Bronchial epithelial cell (primary cell): ENCODE results near the gene KCNF1. TPM values are rescaled to one million over a fixed set of nuclear protein-coding genes. Genes with fewer than 3 reads are reported as not detected.

Experiments used
- DNase-seq: peaks from one replicate; pipeline ENCODE4 v3.0.0-alpha.2; 2010; ENCODE audit warnings: low read depth
- FAIRE-seq: peaks from 2 replicates; lab custom pipeline; 2011; peaks lifted over from hg19 to GRCh38; lab: Jason Lieb, UNC
- H3K27me3 ChIP-seq: 2 replicates; pipeline ENCODE4 v1.5.1; 2011; ENCODE audit warnings: low read length; ENCODE audit not compliant: control insufficient read depth, insufficient read depth
- H3K36me3 ChIP-seq: 2 replicates; pipeline ENCODE4 v1.5.1; 2011; ENCODE audit warnings: low read length; ENCODE audit not compliant: control insufficient read depth, insufficient read depth
- H3K4me3 ChIP-seq: 2 replicates; pipeline ENCODE4 v1.5.1; 2011; ENCODE audit warnings: mild to moderate bottlenecking, low read depth, low read length, control low read depth
- CTCF ChIP-seq: IDR thresholded peaks from 2 replicates; pipeline ENCODE4 v1.5.1; 2011; ENCODE audit warnings: mild to moderate bottlenecking, moderate library complexity, low read length, control low read depth, inconsistent platforms; ENCODE audit not compliant: insufficient read depth, severe bottlenecking
- total RNA-seq: library from RNA; depleted of rRNA; stranded (reverse); fragments of >200 nt; gene quantifications from 2 replicates; pipeline ENCODE4 v1.2.1, GENCODE V29; 2014

KCNF1 gene
- total RNA-seq, 1 donor from 2014 or later = not detected

- Histone ChIP-seq H3K27me3 (peaks cover 4% of the 10 kb centered on the region), H3K36me3 (no peaks in the 10 kb centered on the region), H3K4me3 (no peak overlapping the region)
- FAIRE-seq = peak; percentile 96
- TF ChIP-seq CTCF = no peak
- no peak for DNase-seq
Measured at GRCh38 chr2:10951558-10952414, 40.1 kb downstream of the KCNF1 start.

- peaks cover 4% of the 10 kb centered on the region for H3K27me3 ChIP-seq
- DNase-seq (no peak), FAIRE-seq (peak; percentile 92)
- no peaks in the 10 kb centered on the region for H3K36me3 ChIP-seq
- H3K4me3 ChIP-seq = no peak overlapping the region
- TF ChIP-seq CTCF = no peak
Measured at GRCh38 chr2:10954416-10954815, 42.7 kb downstream of the KCNF1 start.

GRCh38 chr2:10954856-10955818 lies 43.4 kb downstream of the KCNF1 start:
- FAIRE-seq = no peak
- TF ChIP-seq CTCF = no peak
- no peak overlapping the region for H3K4me3 ChIP-seq
- no peaks in the 10 kb centered on the region for H3K36me3 ChIP-seq
- DNase-seq = peak; percentile 42
- H3K27me3 ChIP-seq = peaks cover 4% of the 10 kb centered on the region

GRCh38 chr2:10956006-10956790 lies 44.5 kb downstream of the KCNF1 start:
- FAIRE-seq = no peak

More at GRCh38 chr2:10956006-10956790, 44.5 kb downstream of the KCNF1 start:
- no peak for DNase-seq
- Histone ChIP-seq H3K4me3 (no peak overlapping the region), H3K27me3 (peaks cover 4% of the 10 kb centered on the region), H3K36me3 (no peaks in the 10 kb centered on the region)
- TF ChIP-seq CTCF = no peak
